ENCODE data around the gene WLS.

Gene WLS

GRCh38 chr1:68132426-68133130, 99.7 kb downstream of the WLS start:
- no peak for DNase-seq (ENCODE audit: low spot score)

- no peak for DNase-seq (ENCODE audit: low spot score)
Measured at GRCh38 chr1:68131261-68131660, 101.1 kb downstream of the WLS start.

- no peak for DNase-seq (ENCODE audit: low spot score)
Measured at GRCh38 chr1:68129536-68130250, 102.6 kb downstream of the WLS start.

- peak; percentile 41 for DNase-seq (ENCODE audit: low spot score)
Measured at GRCh38 chr1:68128820-68129219, 103.5 kb downstream of the WLS start.

GRCh38 chr1:68128157-68128556, 104.2 kb downstream of the WLS start:
- DNase-seq (ENCODE audit: low spot score) = peak; percentile 95

- DNase-seq (ENCODE audit: low spot score) = no peak
Measured at GRCh38 chr1:68121536-68121935, 110.8 kb downstream of the WLS start.

- DNase-seq (ENCODE audit: low spot score) = peak; percentile 76
Measured at GRCh38 chr1:68120136-68120791, 112.1 kb downstream of the WLS start.

GRCh38 chr1:68119445-68119844, 112.9 kb downstream of the WLS start:
- no peak for DNase-seq (ENCODE audit: low spot score)

- DNase-seq (ENCODE audit: low spot score) = no peak
Measured at GRCh38 chr1:68117416-68117815, 114.9 kb downstream of the WLS start.

GRCh38 chr1:68116643-68117235, 115.6 kb downstream of the WLS start:
- peak; percentile 39 for DNase-seq (ENCODE audit: low spot score)

- DNase-seq (ENCODE audit: low spot score) = no peak
Measured at GRCh38 chr1:68115308-68115707, 117.0 kb downstream of the WLS start.

GRCh38 chr1:68113966-68114365, 118.4 kb downstream of the WLS start:
- no peak for DNase-seq (ENCODE audit: low spot score)

GRCh38 chr1:68112835-68113243, 119.5 kb downstream of the WLS start:
- DNase-seq (ENCODE audit: low spot score) = peak; percentile 18

GRCh38 chr1:68111519-68112436, 120.5 kb downstream of the WLS start:
- peak; percentile 64 for DNase-seq (ENCODE audit: low spot score)

- no peak for DNase-seq (ENCODE audit: low spot score)
Measured at GRCh38 chr1:68107771-68108170, 124.6 kb downstream of the WLS start.

- DNase-seq (ENCODE audit: low spot score) = no peak
Measured at GRCh38 chr1:68103884-68104554, 128.3 kb downstream of the WLS start.

- DNase-seq (ENCODE audit: low spot score) = no peak
Measured at GRCh38 chr1:68103011-68103545, 129.2 kb downstream of the WLS start.

GRCh38 chr1:68101829-68102228, 130.5 kb downstream of the WLS start:
- peak; percentile 22 for DNase-seq (ENCODE audit: low spot score)

- no peak for DNase-seq (ENCODE audit: low spot score)
Measured at GRCh38 chr1:68100571-68100970, 131.8 kb downstream of the WLS start.

GRCh38 chr1:68093737-68094136, 138.6 kb downstream of the WLS start:
- DNase-seq (ENCODE audit: low spot score) = no peak

GRCh38 chr1:68087184-68087583, 145.1 kb downstream of the WLS start:
- no peak for DNase-seq (ENCODE audit: low spot score)
